ENCODE results near the gene SCN7A.
A peak's percentile ranks its signal among the peaks of the same experiment; 100 is the strongest.
"Not testable (repeated sequence)": the region's sequence is repeated elsewhere in the genome, so short reads cannot be mapped to it uniquely, and the experiment has no call there.

Gene SCN7A

DNA sequence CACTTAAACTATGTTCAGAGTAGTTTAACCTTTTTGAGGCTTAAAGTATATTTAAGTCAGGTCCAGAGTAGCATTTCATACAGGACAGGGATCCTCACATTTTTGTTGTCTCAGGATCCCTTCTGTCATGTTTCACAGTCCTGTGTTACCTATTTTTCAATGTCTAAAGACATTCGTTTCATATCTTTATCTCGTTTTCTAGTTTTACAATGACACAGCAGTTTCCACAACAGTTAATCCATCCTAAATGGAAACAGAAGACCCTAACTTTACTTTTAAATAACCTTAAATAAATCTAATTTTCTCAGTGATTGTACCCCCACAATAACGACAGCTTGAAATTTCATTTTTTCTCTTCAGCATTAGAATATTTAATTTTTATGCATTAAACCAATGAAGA, 101.0 kb downstream of the SCN7A start:
- no peak for DNase-seq

- DNase-seq, result no peak
Measured at GRCh38 chr2:166388481-166389070, 105.5 kb downstream of the SCN7A start.

- DNase-seq, result no peak
Measured at GRCh38 chr2:166385313-166385712, 108.7 kb downstream of the SCN7A start.

DNA sequence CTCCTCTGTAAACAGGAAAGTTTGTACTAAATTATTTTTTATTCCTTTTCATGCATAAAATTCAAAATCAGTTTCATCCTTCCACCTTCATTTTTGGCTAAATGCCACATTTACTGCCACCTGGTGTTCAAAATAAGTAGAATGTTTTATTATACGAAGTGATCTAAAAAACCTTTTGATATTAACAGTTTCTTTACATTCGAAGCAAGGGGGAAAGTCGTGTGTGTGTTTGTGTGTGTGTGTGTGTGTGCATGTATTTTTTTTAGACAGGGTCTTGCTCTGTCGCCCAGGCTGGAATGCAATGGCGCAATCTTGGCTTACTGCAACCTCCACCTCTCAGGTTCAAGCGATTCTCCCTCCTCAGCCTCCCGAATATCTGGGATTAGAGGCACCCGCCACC, 109.3 kb downstream of the SCN7A start:
- no peak for DNase-seq

DNA sequence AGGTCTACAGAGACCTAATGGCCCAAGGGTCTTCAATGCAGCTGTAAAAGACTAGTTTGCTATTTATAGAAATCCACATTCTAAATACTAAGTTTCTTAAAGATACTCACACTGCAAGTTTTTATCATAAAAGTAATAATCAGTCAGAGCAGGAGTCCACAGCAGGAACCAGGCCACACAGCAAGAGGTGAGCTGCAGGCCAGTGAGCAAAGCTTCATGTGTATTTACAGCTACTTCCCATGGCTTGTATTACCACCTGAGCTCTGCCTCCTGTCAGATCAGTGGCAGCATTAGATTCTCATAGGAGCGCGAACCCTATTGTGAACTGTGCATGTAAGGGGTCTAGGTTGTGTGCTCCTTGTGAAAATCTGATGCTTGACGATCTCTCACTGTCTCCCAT, 111.6 kb downstream of the SCN7A start:
- DNase-seq, result no peak

DNA sequence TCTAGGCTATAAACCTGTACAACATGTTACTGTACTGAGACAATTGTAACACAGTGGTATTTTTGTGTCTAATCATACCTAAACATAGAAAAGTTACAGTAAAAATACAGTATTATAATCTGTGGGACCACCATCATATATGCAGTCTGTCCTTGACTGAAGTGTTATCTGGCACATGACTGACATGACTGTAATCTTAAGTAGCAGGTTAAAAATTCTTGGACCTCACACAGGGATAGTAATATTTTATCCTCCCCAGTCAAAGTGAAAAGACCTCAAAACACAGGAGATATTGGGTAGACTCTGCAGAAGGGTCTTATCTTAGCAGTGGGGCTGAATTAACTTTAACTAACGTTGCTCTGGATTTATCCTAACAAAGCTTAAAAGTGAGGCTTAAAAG, 113.4 kb downstream of the SCN7A start:
- DNase-seq, result no peak

DNA sequence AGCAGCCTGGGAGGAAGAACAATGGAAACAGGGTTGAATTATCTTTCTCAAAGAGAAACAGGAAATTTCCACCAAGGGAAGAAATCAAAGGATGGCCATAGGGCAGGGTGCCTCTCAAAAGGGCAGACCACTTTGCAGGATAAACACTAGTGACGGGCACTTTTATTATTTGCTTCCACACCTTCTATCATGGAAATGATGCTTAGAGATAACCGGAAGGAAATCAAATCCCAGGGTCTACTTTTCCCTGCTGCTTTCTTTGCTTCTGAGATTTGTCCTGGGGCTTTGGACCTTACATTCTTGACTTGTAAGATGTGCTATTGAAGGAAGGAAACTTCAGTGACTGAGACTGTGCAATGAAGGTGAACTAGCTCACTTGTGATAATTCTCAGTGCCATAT, 117.2 kb downstream of the SCN7A start:
- DNase-seq, result no peak

DNA sequence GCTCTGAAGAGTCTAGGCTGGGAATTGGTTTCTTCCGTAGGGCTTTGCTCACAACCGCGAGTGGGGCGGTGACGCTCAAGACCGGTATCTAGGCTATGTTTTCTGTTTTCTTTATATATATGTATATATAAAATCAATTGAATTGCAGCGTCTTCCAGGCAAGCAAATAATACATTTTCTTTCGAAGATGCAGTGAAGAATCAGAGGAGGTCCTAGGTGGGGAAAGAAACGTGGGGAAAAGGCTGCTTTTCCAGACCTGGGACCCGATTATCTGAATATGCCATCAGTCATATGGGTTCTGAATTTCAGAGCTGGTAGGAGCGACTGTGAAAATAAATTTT, 117.6 kb downstream of the SCN7A start:
- no peak for DNase-seq

- DNase-seq, result peak; percentile 29
Measured at GRCh38 chr2:166375736-166376487, 118.1 kb downstream of the SCN7A start, which contains the start of gene SCN9A. SCN9A (minus strand) TSS chr2:166375944; CDS start chr2:166311756, 64,188 bp downstream.

- no peak for DNase-seq
Measured at GRCh38 chr2:166375195-166375735, 118.8 kb downstream of the SCN7A start.

GRCh38 chr2:166373951-166374350, 120.1 kb downstream of the SCN7A start:
- no peak for DNase-seq

- no peak for DNase-seq
Measured at GRCh38 chr2:166373539-166373938, 120.5 kb downstream of the SCN7A start.

GRCh38 chr2:166373105-166373504, 120.9 kb downstream of the SCN7A start:
- no peak for DNase-seq

DNA sequence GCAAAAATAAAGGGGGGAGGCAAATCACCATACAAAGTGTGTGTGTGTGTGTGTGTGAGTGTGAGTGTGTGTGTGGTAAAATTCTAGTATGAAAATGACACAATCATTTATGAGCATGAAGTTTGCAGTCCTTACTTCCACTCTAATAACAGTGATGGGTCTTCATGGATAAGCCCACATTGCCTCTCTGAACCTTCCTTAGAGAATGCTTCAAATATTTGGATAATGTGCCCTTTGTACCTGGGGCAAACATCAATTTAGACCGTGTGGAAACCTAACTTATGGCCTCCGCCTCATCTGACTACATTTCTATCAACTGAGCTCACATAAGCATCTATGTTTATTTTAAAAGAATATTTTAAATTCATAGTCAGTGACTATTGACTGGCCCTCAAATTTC, 122.0 kb downstream of the SCN7A start:
- DNase-seq, result no peak

DNA sequence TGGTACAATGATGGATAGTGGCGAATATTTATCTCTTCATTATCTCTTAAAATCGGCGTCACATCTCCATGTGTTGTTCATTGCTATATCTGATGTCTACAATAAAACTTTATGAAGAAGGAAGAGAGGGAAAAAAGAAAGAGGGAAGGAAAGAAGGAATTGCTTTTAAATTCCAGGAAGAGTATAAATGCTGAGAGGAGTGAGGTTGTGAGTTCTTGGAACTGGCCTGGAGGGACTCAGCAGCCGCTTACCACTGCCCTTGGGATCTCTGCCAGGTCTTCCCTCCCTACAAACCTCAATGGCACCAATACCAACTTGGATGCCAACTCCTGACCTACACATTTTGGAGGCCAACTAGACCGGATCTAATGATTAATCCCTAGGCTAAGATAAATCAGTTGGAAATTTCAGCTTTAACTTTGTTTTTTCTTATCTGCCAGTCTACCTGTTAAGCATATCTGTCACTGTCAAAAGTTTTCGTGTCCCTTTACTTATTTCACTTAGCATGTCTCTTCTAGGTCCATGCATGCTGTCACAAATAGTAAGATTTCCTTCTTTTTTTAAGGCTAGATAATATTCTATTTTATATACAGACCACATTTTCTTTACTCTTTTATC, 128.1 kb downstream of the SCN7A start:
- DNase-seq, result no peak

DNA sequence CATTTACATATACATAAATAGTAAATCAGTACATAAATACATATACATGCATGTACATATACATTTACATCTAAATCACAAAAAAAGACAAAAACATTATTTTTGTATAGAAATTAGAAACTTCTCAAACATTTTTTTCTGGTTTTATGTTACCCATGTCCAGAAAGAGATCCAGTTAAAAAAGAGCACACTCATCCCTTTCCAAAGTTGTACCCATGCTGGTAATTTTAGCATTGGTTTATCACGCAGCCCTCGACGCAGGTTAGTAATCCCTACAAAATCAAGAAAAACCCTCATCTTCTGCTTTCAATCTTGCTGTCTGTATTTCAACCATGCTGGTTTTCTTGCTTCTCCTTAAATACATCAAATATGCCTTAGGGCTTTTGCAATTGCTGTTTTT, 128.8 kb downstream of the SCN7A start:
- DNase-seq, result no peak

DNA sequence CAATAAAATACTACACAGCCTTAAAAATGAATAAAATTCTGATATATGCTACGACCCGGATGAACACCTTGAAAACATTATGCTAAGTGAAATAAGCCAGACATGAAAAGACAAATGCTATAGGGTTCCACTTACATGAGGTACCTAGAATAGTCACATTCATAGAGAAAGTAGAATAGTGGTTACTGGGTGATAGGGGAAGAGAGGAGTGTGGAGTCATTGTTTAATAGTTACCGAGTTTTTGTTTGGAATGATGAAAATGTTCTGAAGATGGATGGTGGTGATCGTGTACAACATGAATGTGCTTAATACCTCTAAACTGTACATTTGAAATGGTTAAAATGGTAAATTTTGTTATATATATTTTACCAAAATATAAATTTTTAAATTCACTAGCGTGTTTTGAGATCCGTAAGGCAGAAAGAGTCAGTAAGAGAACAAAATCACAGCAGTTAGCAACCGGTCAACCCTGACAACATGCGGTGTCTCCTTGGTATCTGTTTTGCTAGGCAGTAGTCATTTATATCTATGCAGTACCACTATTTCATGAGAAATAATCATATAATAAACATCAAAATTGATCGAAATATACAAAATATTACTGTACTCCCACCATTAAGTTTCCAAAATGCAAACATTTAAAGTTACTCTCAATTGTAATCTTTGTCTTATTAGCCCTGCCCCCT, 129.4 kb downstream of the SCN7A start:
- no peak for DNase-seq

DNA sequence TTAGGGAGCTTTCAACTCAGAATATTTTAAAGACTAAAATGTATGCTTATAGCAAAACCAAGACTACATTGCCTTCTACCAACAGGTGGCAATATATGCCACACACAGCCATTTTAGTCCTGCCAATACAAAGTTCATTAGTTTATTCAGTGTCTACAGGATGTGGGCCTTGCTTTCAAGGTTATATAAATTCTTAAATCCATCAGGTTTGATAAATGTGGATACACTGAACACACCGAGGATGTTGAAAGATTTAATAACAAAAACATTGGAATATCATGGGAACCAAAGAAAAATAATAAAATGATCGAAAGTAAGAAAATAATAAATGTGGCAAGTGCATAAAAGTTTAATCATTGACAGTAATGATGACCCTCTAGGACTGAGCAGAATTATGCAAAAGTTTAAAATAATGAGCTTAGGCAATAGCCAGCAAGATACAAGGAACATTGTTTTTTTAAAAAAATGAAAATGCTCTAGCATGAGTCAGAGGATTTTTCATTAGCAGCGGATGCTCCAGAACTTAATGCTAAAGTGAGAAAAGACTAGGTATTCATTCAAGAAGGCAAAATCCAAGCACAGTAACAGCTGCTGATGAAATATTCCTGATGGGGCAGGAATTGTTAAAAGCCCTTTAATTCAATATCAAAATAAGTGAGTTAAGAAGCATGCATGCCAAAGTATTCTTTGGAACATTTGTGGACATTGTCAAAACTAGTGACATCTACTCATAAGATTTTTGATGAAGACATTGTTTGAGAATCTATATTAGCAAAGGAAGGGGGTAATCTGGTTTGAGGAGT, 132.5 kb downstream of the SCN7A start:
- DNase-seq, result no peak

GRCh38 chr2:166360906-166361305, 133.1 kb downstream of the SCN7A start:
- no peak for DNase-seq

DNA sequence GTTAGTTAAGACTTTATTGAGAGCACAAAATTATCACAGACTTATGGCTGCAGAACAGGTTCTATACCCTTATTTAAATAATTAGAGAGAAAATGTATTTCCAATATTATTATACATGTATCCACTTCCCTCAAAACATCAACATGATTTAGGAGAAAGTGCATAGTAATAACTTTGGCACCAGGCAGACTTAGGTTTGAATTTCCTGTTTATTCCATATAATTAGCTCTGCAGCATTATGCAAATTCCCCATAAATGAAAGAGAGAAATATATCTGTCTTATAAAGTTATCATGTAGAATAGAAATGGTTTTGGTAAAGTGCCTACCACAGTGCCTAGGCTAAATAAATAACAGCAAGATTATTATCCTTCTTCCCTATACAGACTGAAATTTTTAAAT, 133.6 kb downstream of the SCN7A start:
- no peak for DNase-seq

DNA sequence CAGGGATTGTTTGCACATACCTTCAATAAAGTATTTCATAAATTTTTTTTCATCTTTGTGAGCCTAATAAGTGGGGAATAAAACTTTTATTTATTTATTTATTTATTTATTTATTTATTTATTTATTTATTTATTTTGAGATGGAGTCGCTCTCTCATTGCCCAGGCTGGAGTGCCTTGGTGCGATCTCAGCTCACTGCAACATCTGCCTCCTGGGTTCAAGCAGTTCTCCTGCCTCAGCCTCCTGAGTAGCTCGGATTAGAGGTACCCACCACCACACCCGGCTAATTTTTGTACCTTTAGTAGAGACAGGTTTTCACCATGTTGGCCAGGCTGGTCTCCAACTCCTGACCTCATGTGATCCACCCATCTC, 136.1 kb downstream of the SCN7A start:
- DNase-seq, result not testable (repeated sequence)

GRCh38 chr2:166357068-166357949, 136.7 kb downstream of the SCN7A start:
- no peak for DNase-seq

All from midbrain (tissue), 1 donor.